OCI-LY7 (cell line): ENCODE measurements around the gene PODXL.

Experiments
- CTCF ChIP-seq: fragments of 200-600 bp; sonication (generic); conservative IDR thresholded peaks from 2 replicates; pipeline ENCODE4 v1.5.1; 2014; ENCODE audit warnings: mild to moderate bottlenecking, antibody characterized with exemption, low read length, moderate library complexity, mixed read lengths
- EZH2phosphoT487 ChIP-seq: fragments of 200-600 bp; sonication (generic); IDR thresholded peaks from 2 replicates; pipeline ENCODE4 v1.6.1; 2018; ENCODE audit warnings: low read depth, borderline replicate concordance, mild to moderate bottlenecking, mixed run types, antibody characterized with exemption, low read length, moderate library complexity, mixed read lengths

GRCh38 chr7:131544449-131545301 is 11.8 kb downstream of the PODXL start:
- TF ChIP-seq CTCF (peak; percentile 63), EZH2phosphoT487 (no peak)
